ENCODE results near the gene APOA5.

DNA sequence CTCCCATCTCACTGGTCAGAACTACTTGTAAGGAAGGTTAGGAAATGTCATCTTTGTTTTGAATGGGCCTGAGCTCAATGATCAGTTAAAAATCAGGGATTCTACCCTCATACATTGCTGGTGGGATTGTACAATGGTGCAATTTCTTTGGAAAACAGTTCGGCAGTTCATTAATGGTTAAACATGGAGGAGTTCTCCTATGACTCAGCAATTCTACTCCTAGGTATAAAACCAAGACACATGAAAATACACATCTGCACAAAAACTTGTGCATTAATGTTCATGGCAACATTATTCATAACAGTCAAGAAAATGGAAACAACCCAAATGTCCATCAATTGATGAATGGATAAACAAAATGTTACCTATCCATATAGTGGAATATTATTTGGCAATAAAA lies 4.9 kb upstream of the APOA5 start:
- TF ChIP-seq, protein P1, sequence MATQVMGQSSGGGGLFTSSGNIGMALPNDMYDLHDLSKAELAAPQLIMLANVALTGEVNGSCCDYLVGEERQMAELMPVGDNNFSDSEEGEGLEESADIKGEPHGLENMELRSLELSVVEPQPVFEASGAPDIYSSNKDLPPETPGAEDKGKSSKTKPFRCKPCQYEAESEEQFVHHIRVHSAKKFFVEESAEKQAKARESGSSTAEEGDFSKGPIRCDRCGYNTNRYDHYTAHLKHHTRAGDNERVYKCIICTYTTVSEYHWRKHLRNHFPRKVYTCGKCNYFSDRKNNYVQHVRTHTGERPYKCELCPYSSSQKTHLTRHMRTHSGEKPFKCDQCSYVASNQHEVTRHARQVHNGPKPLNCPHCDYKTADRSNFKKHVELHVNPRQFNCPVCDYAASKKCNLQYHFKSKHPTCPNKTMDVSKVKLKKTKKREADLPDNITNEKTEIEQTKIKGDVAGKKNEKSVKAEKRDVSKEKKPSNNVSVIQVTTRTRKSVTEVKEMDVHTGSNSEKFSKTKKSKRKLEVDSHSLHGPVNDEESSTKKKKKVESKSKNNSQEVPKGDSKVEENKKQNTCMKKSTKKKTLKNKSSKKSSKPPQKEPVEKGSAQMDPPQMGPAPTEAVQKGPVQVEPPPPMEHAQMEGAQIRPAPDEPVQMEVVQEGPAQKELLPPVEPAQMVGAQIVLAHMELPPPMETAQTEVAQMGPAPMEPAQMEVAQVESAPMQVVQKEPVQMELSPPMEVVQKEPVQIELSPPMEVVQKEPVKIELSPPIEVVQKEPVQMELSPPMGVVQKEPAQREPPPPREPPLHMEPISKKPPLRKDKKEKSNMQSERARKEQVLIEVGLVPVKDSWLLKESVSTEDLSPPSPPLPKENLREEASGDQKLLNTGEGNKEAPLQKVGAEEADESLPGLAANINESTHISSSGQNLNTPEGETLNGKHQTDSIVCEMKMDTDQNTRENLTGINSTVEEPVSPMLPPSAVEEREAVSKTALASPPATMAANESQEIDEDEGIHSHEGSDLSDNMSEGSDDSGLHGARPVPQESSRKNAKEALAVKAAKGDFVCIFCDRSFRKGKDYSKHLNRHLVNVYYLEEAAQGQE (IDR thresholded peaks at IDR 0.05; ENCODE audit: borderline replicate concordance in 1 of 2, low read depth in 1 of 2, low read length in 2 of 2) = no peak
- TF ChIP-seq, protein P2, sequence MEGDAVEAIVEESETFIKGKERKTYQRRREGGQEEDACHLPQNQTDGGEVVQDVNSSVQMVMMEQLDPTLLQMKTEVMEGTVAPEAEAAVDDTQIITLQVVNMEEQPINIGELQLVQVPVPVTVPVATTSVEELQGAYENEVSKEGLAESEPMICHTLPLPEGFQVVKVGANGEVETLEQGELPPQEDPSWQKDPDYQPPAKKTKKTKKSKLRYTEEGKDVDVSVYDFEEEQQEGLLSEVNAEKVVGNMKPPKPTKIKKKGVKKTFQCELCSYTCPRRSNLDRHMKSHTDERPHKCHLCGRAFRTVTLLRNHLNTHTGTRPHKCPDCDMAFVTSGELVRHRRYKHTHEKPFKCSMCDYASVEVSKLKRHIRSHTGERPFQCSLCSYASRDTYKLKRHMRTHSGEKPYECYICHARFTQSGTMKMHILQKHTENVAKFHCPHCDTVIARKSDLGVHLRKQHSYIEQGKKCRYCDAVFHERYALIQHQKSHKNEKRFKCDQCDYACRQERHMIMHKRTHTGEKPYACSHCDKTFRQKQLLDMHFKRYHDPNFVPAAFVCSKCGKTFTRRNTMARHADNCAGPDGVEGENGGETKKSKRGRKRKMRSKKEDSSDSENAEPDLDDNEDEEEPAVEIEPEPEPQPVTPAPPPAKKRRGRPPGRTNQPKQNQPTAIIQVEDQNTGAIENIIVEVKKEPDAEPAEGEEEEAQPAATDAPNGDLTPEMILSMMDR (CRISPR knock-in tag; IDR thresholded peaks at IDR 0.05) = no peak
- TF ChIP-seq MYC (CRISPR knock-in tag; IDR thresholded peaks at IDR 0.05; ENCODE audit: borderline replicate concordance) (no peak), SIN3B (IDR thresholded peaks at IDR 0.05; ENCODE audit: low read length) (no peak), HNRNPLL (IDR thresholded peaks at IDR 0.05; ENCODE audit: low read depth, low read length, poor library complexity, severe bottlenecking) (no peak), JUND (CRISPR knock-in tag; IDR thresholded peaks at IDR 0.05) (no peak), CENPT (CRISPR knock-in tag; IDR thresholded peaks at IDR 0.05; ENCODE audit: low read depth) (no peak), ASH2L (IDR thresholded peaks at IDR 0.05; ENCODE audit: insufficient read length, low read depth, low read length) (no peak), ZNF274 (CRISPR knock-in tag; IDR thresholded peaks at IDR 0.05) (no peak), SMAD1 (CRISPR knock-in tag; IDR thresholded peaks at IDR 0.05; ENCODE audit: borderline replicate concordance, low read depth) (no peak)
- TF ChIP-seq, protein P3, sequence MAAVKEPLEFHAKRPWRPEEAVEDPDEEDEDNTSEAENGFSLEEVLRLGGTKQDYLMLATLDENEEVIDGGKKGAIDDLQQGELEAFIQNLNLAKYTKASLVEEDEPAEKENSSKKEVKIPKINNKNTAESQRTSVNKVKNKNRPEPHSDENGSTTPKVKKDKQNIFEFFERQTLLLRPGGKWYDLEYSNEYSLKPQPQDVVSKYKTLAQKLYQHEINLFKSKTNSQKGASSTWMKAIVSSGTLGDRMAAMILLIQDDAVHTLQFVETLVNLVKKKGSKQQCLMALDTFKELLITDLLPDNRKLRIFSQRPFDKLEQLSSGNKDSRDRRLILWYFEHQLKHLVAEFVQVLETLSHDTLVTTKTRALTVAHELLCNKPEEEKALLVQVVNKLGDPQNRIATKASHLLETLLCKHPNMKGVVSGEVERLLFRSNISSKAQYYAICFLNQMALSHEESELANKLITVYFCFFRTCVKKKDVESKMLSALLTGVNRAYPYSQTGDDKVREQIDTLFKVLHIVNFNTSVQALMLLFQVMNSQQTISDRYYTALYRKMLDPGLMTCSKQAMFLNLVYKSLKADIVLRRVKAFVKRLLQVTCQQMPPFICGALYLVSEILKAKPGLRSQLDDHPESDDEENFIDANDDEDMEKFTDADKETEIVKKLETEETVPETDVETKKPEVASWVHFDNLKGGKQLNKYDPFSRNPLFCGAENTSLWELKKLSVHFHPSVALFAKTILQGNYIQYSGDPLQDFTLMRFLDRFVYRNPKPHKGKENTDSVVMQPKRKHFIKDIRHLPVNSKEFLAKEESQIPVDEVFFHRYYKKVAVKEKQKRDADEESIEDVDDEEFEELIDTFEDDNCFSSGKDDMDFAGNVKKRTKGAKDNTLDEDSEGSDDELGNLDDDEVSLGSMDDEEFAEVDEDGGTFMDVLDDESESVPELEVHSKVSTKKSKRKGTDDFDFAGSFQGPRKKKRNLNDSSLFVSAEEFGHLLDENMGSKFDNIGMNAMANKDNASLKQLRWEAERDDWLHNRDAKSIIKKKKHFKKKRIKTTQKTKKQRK (IDR thresholded peaks at IDR 0.05; ENCODE audit: low read length) = no peak
- TF ChIP-seq, protein P4, sequence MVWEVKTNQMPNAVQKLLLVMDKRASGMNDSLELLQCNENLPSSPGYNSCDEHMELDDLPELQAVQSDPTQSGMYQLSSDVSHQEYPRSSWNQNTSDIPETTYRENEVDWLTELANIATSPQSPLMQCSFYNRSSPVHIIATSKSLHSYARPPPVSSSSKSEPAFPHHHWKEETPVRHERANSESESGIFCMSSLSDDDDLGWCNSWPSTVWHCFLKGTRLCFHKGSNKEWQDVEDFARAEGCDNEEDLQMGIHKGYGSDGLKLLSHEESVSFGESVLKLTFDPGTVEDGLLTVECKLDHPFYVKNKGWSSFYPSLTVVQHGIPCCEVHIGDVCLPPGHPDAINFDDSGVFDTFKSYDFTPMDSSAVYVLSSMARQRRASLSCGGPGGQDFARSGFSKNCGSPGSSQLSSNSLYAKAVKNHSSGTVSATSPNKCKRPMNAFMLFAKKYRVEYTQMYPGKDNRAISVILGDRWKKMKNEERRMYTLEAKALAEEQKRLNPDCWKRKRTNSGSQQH (CRISPR knock-in tag; IDR thresholded peaks at IDR 0.05; ENCODE audit: low read depth) = no peak

Data from HepG2 (cell line).